Panc1 (cell line): Measurements from ENCODE around the gene REV3L. TPM values are rescaled to one million over a fixed set of nuclear protein-coding genes. Genes with fewer than 3 reads are reported as not detected.

Source experiments
- ATAC-seq: fragments of 200-7000 bp; cut with Tn5 transposase; 2 replicates; pipeline ENCODE4 v1.9.1; 2020; ENCODE audit warnings: mild to moderate bottlenecking, moderate library complexity
- BruUV-seq: library from RNA; stranded (reverse); fragments of 400-500 nt; replicated peaks from 2 replicates; lab custom pipeline; 2021; lab: Mats Ljungman, UMichigan
- CTCF ChIA-PET: fragments of 300-600 bp; sonication (Branson Sonifier 250); formaldehyde crosslinking; loops from one replicate; lab custom pipeline; 2022; ENCODE audit warnings: antibody characterized with exemption; lab: Charles Lee
- POLR2A ChIA-PET: fragments of 300-600 bp; sonication (Branson Sonifier 250); formaldehyde crosslinking; loops from one replicate; lab custom pipeline; 2022; ENCODE audit warnings: antibody characterized with exemption; lab: Charles Lee
- DNase-seq: peaks from one replicate; pipeline ENCODE4 v3.0.0-alpha.2; 2010; ENCODE audit warnings: low read depth, low spot score
- H3K27ac ChIP-seq: 2 replicates; pipeline ENCODE4 v1.5.1; 2011; ENCODE audit warnings: mild to moderate bottlenecking, low read length, inconsistent platforms
- H3K27me3 ChIP-seq: fragments of 200-500 bp; sonication (Bioruptor generic); 2 replicates; pipeline ENCODE4 v1.6.0; 2014; ENCODE audit warnings: low read length, inconsistent platforms; ENCODE audit not compliant: control insufficient read depth, insufficient read depth
- H3K36me3 ChIP-seq: fragments of 200-500 bp; sonication (Bioruptor generic); 2 replicates; pipeline ENCODE4 v1.5.1; 2014; ENCODE audit warnings: inconsistent platforms, mild to moderate bottlenecking, low read length, moderate library complexity; ENCODE audit not compliant: control insufficient read depth, insufficient read depth
- H3K4me1 ChIP-seq: 2 replicates; pipeline ENCODE4 v1.5.1; 2011; ENCODE audit warnings: inconsistent platforms, mild to moderate bottlenecking, low read length, moderate library complexity; ENCODE audit not compliant: control insufficient read depth, insufficient read depth
- H3K4me3 ChIP-seq, 2 experiments: 2 replicates each; pipeline ENCODE4 v1.5.1; 2011 to 2012; ENCODE audit warnings: low read depth in 2 of 2, low read length in 2 of 2, mild to moderate bottlenecking in 2 of 2, inconsistent platforms in 1 of 2, moderate library complexity in 1 of 2
- H3K9me3 ChIP-seq: fragments of 200-500 bp; sonication (Bioruptor generic); 2 replicates; pipeline ENCODE4 v1.5.1; 2014; ENCODE audit warnings: low read depth, mild to moderate bottlenecking, inconsistent platforms, low read length, moderate library complexity; ENCODE audit not compliant: control insufficient read depth, insufficient read depth
- POLR2AphosphoS5 ChIP-seq: IDR thresholded peaks from 2 replicates; pipeline ENCODE4 v1.6.1; 2012; ENCODE audit warnings: mild to moderate bottlenecking, low read depth, low read length, moderate library complexity
- SIN3A ChIP-seq: IDR thresholded peaks from 2 replicates; pipeline ENCODE4 v1.6.1; 2012; ENCODE audit warnings: low read depth, mild to moderate bottlenecking, low read length, moderate library complexity, borderline replicate concordance; ENCODE audit not compliant: insufficient read depth
- TCF7L2 ChIP-seq: IDR thresholded peaks from 2 replicates; pipeline ENCODE4 v1.6.1; 2011; ENCODE audit warnings: mild to moderate bottlenecking, low read depth, low read length, inconsistent platforms
- in situ Hi-C: cut with HindIII; loops from 2 replicates; pipeline ENCODE4 v1.10.0; 2016; ENCODE audit warnings: low sequenced_read_pairs, low pct_unique_long_range_greater_than_20kb
- intact Hi-C: fragments of 100-400 bp; cut with micrococcal nuclease; formaldehyde crosslinking; loops from one replicate; pipeline ENCODE4 v1.10.0; 2022; ENCODE audit not compliant: unreplicated experiment
- total RNA-seq: library from RNA; stranded (reverse); gene quantifications from one replicate; pipeline ENCODE4 v1.2.1, GENCODE V29; 2021; ENCODE audit not compliant: unreplicated experiment
- TF ChIP-seq, protein P1 (sequence below), 2 experiments: IDR thresholded peaks; 2 replicates each; pipeline ENCODE4 v1.6.1; 2011 to 2012; ENCODE audit warnings: low read depth in 2 of 2, control low read depth in 1 of 2, low read length in 1 of 2, mild to moderate bottlenecking in 1 of 2, moderate library complexity in 1 of 2; ENCODE audit not compliant: insufficient read depth in 1 of 2
- TF ChIP-seq, protein P2 (sequence below): fragments of 450-650 bp; IDR thresholded peaks from 2 replicates; pipeline ENCODE4 v1.5.1; 2017; ENCODE audit warnings: mild to moderate bottlenecking

The REV3L gene
- total RNA-seq, 1 experiment from 2014 or later: 44.8 TPM

GRCh38 chr6:111254004-111254778, 228.8 kb downstream of the REV3L start:
- Histone ChIP-seq H3K4me3 (no peak overlapping the region), H3K36me3 (no peaks in the 10 kb centered on the region), H3K27ac (no peak overlapping the region), H3K9me3 (no peaks in the 10 kb centered on the region), H3K27me3 (peaks cover 17% of the 10 kb centered on the region), H3K4me1 (peaks cover 9% of the 10 kb centered on the region)
- BruUV-seq: no TSS peak
- in situ Hi-C loops: no loop called here
- ChIA-PET POLR2A (interaction anchor here (0.5 kb wide), 1 partner anchor 155 kb away, joined by 9 read pairs; no protein-coding TSS in a partner anchor), CTCF (no interaction called here)
- intact Hi-C loops: loop anchor here (10.0 kb wide), 2 partner anchors 401 to 791 kb away; no protein-coding TSS in a partner anchor
- TF ChIP-seq, protein P1, sequence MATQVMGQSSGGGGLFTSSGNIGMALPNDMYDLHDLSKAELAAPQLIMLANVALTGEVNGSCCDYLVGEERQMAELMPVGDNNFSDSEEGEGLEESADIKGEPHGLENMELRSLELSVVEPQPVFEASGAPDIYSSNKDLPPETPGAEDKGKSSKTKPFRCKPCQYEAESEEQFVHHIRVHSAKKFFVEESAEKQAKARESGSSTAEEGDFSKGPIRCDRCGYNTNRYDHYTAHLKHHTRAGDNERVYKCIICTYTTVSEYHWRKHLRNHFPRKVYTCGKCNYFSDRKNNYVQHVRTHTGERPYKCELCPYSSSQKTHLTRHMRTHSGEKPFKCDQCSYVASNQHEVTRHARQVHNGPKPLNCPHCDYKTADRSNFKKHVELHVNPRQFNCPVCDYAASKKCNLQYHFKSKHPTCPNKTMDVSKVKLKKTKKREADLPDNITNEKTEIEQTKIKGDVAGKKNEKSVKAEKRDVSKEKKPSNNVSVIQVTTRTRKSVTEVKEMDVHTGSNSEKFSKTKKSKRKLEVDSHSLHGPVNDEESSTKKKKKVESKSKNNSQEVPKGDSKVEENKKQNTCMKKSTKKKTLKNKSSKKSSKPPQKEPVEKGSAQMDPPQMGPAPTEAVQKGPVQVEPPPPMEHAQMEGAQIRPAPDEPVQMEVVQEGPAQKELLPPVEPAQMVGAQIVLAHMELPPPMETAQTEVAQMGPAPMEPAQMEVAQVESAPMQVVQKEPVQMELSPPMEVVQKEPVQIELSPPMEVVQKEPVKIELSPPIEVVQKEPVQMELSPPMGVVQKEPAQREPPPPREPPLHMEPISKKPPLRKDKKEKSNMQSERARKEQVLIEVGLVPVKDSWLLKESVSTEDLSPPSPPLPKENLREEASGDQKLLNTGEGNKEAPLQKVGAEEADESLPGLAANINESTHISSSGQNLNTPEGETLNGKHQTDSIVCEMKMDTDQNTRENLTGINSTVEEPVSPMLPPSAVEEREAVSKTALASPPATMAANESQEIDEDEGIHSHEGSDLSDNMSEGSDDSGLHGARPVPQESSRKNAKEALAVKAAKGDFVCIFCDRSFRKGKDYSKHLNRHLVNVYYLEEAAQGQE (IDR thresholded peaks at IDR 0.05; ENCODE audit: insufficient read depth in 1 of 2, low read depth in 2 of 2, low read length in 1 of 2): no peak
- no peak for TF ChIP-seq TCF7L2
- TF ChIP-seq SIN3A: no peak
- no peak for TF ChIP-seq POLR2AphosphoS5
- TF ChIP-seq, protein P2, sequence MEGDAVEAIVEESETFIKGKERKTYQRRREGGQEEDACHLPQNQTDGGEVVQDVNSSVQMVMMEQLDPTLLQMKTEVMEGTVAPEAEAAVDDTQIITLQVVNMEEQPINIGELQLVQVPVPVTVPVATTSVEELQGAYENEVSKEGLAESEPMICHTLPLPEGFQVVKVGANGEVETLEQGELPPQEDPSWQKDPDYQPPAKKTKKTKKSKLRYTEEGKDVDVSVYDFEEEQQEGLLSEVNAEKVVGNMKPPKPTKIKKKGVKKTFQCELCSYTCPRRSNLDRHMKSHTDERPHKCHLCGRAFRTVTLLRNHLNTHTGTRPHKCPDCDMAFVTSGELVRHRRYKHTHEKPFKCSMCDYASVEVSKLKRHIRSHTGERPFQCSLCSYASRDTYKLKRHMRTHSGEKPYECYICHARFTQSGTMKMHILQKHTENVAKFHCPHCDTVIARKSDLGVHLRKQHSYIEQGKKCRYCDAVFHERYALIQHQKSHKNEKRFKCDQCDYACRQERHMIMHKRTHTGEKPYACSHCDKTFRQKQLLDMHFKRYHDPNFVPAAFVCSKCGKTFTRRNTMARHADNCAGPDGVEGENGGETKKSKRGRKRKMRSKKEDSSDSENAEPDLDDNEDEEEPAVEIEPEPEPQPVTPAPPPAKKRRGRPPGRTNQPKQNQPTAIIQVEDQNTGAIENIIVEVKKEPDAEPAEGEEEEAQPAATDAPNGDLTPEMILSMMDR: no peak
- DNase-seq: no peak
- no peak for ATAC-seq

DNA sequence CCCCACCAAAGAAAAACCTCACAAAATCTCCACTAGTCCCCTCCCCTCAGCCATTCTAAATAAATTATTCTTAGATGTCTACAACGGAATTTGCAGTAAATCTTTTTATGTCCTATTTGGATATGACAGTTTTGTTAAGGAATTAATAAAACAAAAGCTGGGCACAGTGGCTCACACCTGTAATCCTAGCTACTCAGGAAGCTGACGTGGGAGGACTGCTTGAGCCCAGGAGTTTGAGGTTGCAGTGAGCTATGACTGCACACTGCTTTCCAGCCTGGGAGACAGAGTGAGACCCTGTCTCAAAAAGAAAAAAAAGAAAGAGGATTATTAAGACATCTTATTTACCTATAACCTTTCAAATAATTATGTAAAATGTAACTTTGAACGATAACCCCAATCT, 230.3 kb downstream of the REV3L start:
- no peak for ATAC-seq
- intact Hi-C loops (loop anchor here (10.0 kb wide), 2 partner anchors 402 to 792 kb away; no protein-coding TSS in a partner anchor), in situ Hi-C loops (no loop called here)
- H3K27ac ChIP-seq: no peak overlapping the region
- H3K4me1 ChIP-seq: peaks cover 4% of the 10 kb centered on the region
- DNase-seq: no peak
- TF ChIP-seq TCF7L2: no peak
- no peak for TF ChIP-seq SIN3A
- TF ChIP-seq, protein P1 (IDR thresholded peaks at IDR 0.05; ENCODE audit: insufficient read depth in 1 of 2, low read depth in 2 of 2, low read length in 1 of 2): no peak
- TF ChIP-seq, protein P2: no peak
- no peak for TF ChIP-seq POLR2AphosphoS5
- ChIA-PET CTCF (interaction anchor here (1.0 kb wide), 1 partner anchor 234 kb away, joined by 3 read pairs; no protein-coding TSS in a partner anchor), POLR2A (no interaction called here)
- no TSS peak for BruUV-seq
- no peaks in the 10 kb centered on the region for H3K36me3 ChIP-seq
- H3K9me3 ChIP-seq: no peaks in the 10 kb centered on the region
- no peak overlapping the region for H3K4me3 ChIP-seq
- H3K27me3 ChIP-seq: peaks cover 17% of the 10 kb centered on the region
